Activated naive CD4-positive, alpha-beta T cell treated with Interleukin-2 at 50 U/mL for 16 hours (primary cell): ENCODE results near the gene MSRB1.
"Not testable (repeated sequence)": the region's sequence is repeated elsewhere in the genome, so short reads cannot be mapped to it uniquely, and the experiment has no call there.

Experiments used
- DNase-seq: peaks from one replicate; pipeline ENCODE4 v3.0.0-alpha.2; 2020

Gene MSRB1

GRCh38 chr16:1914988-1915387 lies 28.0 kb downstream of the MSRB1 start:
- no peak for DNase-seq

- DNase-seq, result no peak
These were observed 28.9 kb downstream of the MSRB1 start for GRCh38 chr16:1914084-1914608.

- DNase-seq, result no peak
These were observed 29.5 kb downstream of the MSRB1 start for GRCh38 chr16:1913327-1914083.

GRCh38 chr16:1912215-1912543 lies 30.8 kb downstream of the MSRB1 start:
- DNase-seq, result no peak

GRCh38 chr16:1911467-1912214 lies 31.4 kb downstream of the MSRB1 start:
- no peak for DNase-seq

- DNase-seq, result no peak
These were observed 33.3 kb downstream of the MSRB1 start for GRCh38 chr16:1909561-1910231.

GRCh38 chr16:1908983-1909382 lies 34.0 kb downstream of the MSRB1 start:
- DNase-seq, result no peak

GRCh38 chr16:1908184-1908583 lies 34.8 kb downstream of the MSRB1 start:
- DNase-seq, result no peak

GRCh38 chr16:1907226-1907860 lies 35.7 kb downstream of the MSRB1 start:
- no peak for DNase-seq

GRCh38 chr16:1906846-1907165 lies 36.2 kb downstream of the MSRB1 start:
- DNase-seq, result no peak

- DNase-seq, result no peak
These were observed 36.7 kb downstream of the MSRB1 start for GRCh38 chr16:1906055-1906845.

GRCh38 chr16:1903845-1904840 lies 38.9 kb downstream of the MSRB1 start:
- DNase-seq, result no peak

GRCh38 chr16:1903220-1903574 lies 39.8 kb downstream of the MSRB1 start:
- no peak for DNase-seq

GRCh38 chr16:1902547-1903219 lies 40.3 kb downstream of the MSRB1 start:
- no peak for DNase-seq

- no peak for DNase-seq
These were observed 42.6 kb downstream of the MSRB1 start for GRCh38 chr16:1900452-1900774.

GRCh38 chr16:1899641-1900451 lies 43.2 kb downstream of the MSRB1 start:
- DNase-seq, result no peak

GRCh38 chr16:1897692-1898091 lies 45.3 kb downstream of the MSRB1 start:
- DNase-seq, result not testable (repeated sequence)

GRCh38 chr16:1895949-1896675 lies 46.9 kb downstream of the MSRB1 start:
- DNase-seq, result no peak

GRCh38 chr16:1895068-1895467 lies 47.9 kb downstream of the MSRB1 start:
- no peak for DNase-seq
